Vagina (tissue), 2 donors: ENCODE data around the gene PRG3. TPM values are rescaled to one million over a fixed set of nuclear protein-coding genes. Genes with fewer than 3 reads are reported as not detected.

ENCODE experiments used
- DNase-seq, 2 donors: peaks; one replicate each; pipeline ENCODE4 v3.0.0-alpha.2; 2017; ENCODE audit errors: extremely low spot score in 2 of 2
- H3K27ac ChIP-seq: fragments of 200-600 bp; sonication (generic); one replicate; pipeline ENCODE4 v1.5.1; 2019
- H3K27me3 ChIP-seq: fragments of 200-600 bp; sonication (generic); one replicate; pipeline ENCODE4 v1.5.1; 2019
- H3K36me3 ChIP-seq, 2 donors: fragments of 200-600 bp; sonication (generic); one replicate each; pipeline ENCODE4 v1.5.1; 2017 to 2019
- H3K4me1 ChIP-seq: fragments of 200-600 bp; sonication (generic); one replicate; pipeline ENCODE4 v1.5.1; 2019
- H3K4me3 ChIP-seq, 2 donors: fragments of 200-600 bp; sonication (generic); 1 replicate in 1 of 2; 2 replicates in 1 of 2; pipeline ENCODE4 v1.5.1; 2016 to 2019
- H3K9me3 ChIP-seq: fragments of 200-600 bp; sonication (generic); one replicate; pipeline ENCODE4 v1.5.1; 2019
- POLR2A ChIP-seq, 2 donors: fragments of 450-650 bp; IDR thresholded peaks; one replicate each; pipeline ENCODE4 v1.6.1; 2017; ENCODE audit warnings: antibody characterized with exemption in 2 of 2, mild to moderate bottlenecking in 2 of 2, moderate library complexity in 2 of 2
- POLR2AphosphoS5 ChIP-seq, 2 donors: sonication (generic); formaldehyde crosslinking; IDR thresholded peaks; one replicate each; pipeline ENCODE4 v1.9.0; 2017; ENCODE audit warnings: antibody characterized with exemption in 2 of 2, mild to moderate bottlenecking in 2 of 2, low read depth in 1 of 2; ENCODE audit not compliant: insufficient read depth in 1 of 2
- intact Hi-C: fragments of 100-400 bp; cut with DNase I; formaldehyde crosslinking; loops from one replicate; pipeline ENCODE4 v1.15.1; 2023
- total RNA-seq: library from RNA; depleted of rRNA; stranded (reverse); fragments of >200 nt; gene quantifications from one replicate; pipeline ENCODE4 v1.2.3, GENCODE V29; 2016
- TF ChIP-seq, protein P1 (sequence below), 3 experiments: fragments of 450-650 bp in 2 of 3; fragments of 200-600 bp in 1 of 3; sonication (generic) in 1 of 3; IDR thresholded peaks; one replicate each; pipeline ENCODE4 v1.5.1; 2017 to 2019; ENCODE audit warnings: antibody characterized with exemption in 3 of 3, mild to moderate bottlenecking in 2 of 3, moderate library complexity in 2 of 3

The PRG3 gene
- total RNA-seq, 1 donor from 2014 or later, result not detected

DNA sequence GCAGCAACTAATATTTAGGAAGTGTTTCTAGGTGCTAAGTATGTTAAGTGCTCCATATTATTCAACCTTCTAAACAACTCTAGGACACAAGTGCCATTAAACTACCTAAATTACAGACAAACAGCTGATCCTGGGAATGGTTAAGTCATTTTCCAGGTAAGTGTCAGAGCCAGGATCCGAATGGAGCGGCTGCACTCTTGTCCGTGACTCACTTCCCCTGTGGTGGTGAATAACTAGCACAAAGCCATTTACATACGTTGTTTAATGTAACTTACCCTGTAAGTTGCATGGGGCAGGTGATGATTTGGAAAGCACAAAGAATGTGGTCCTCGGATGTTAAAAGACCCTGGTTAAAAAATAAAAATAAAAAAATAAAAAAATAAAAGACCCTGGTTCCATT is 18.3 kb upstream of the PRG3 start:
- H3K4me3 ChIP-seq, result no peak overlapping the region
- no peaks in the 10 kb centered on the region for H3K4me1 ChIP-seq
- H3K9me3 ChIP-seq, result no peaks in the 10 kb centered on the region
- H3K27me3 ChIP-seq, result no peaks in the 10 kb centered on the region
- H3K27ac ChIP-seq, result no peak overlapping the region
- DNase-seq, result no peak
- intact Hi-C loops, result no loop called here
- TF ChIP-seq, protein P1, sequence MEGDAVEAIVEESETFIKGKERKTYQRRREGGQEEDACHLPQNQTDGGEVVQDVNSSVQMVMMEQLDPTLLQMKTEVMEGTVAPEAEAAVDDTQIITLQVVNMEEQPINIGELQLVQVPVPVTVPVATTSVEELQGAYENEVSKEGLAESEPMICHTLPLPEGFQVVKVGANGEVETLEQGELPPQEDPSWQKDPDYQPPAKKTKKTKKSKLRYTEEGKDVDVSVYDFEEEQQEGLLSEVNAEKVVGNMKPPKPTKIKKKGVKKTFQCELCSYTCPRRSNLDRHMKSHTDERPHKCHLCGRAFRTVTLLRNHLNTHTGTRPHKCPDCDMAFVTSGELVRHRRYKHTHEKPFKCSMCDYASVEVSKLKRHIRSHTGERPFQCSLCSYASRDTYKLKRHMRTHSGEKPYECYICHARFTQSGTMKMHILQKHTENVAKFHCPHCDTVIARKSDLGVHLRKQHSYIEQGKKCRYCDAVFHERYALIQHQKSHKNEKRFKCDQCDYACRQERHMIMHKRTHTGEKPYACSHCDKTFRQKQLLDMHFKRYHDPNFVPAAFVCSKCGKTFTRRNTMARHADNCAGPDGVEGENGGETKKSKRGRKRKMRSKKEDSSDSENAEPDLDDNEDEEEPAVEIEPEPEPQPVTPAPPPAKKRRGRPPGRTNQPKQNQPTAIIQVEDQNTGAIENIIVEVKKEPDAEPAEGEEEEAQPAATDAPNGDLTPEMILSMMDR (IDR thresholded peaks at IDR 0.05), result no peak
- TF ChIP-seq POLR2AphosphoS5 (IDR thresholded peaks at IDR 0.05; ENCODE audit: insufficient read depth in 1 of 2, low read depth in 1 of 2) (no peak), POLR2A (IDR thresholded peaks at IDR 0.05) (no peak)
- H3K36me3 ChIP-seq, result no peaks in the 10 kb centered on the region

- H3K9me3 ChIP-seq, result no peaks in the 10 kb centered on the region
- H3K27me3 ChIP-seq, result no peaks in the 10 kb centered on the region
- no peak for DNase-seq
- no peak overlapping the region for H3K27ac ChIP-seq
- no peaks in the 10 kb centered on the region for H3K4me1 ChIP-seq
- no peaks in the 10 kb centered on the region for H3K36me3 ChIP-seq
- H3K4me3 ChIP-seq, result no peak overlapping the region
- TF ChIP-seq POLR2A (IDR thresholded peaks at IDR 0.05) (no peak), POLR2AphosphoS5 (IDR thresholded peaks at IDR 0.05; ENCODE audit: insufficient read depth in 1 of 2, low read depth in 1 of 2) (no peak)
- TF ChIP-seq, protein P1 (IDR thresholded peaks at IDR 0.05), result no peak
- intact Hi-C loops, result no loop called here
These were observed 16.5 kb upstream of the PRG3 start for GRCh38 chr11:57397394-57397990.

GRCh38 chr11:57396744-57397143 is 15.8 kb upstream of the PRG3 start:
- no peak for DNase-seq
- TF ChIP-seq, protein P1 (IDR thresholded peaks at IDR 0.05), result no peak
- no peak for TF ChIP-seq POLR2A (IDR thresholded peaks at IDR 0.05)
- TF ChIP-seq POLR2AphosphoS5 (IDR thresholded peaks at IDR 0.05; ENCODE audit: insufficient read depth in 1 of 2, low read depth in 1 of 2), result no peak
- no peak overlapping the region for H3K4me3 ChIP-seq
- no peaks in the 10 kb centered on the region for H3K36me3 ChIP-seq
- no peaks in the 10 kb centered on the region for H3K27me3 ChIP-seq
- no peak overlapping the region for H3K27ac ChIP-seq
- no peaks in the 10 kb centered on the region for H3K4me1 ChIP-seq
- no peaks in the 10 kb centered on the region for H3K9me3 ChIP-seq
- intact Hi-C loops, result no loop called here

- H3K36me3 ChIP-seq, result no peaks in the 10 kb centered on the region
- no peaks in the 10 kb centered on the region for H3K9me3 ChIP-seq
- no peaks in the 10 kb centered on the region for H3K4me1 ChIP-seq
- H3K4me3 ChIP-seq, result no peak overlapping the region
- DNase-seq, result no peak
- no peaks in the 10 kb centered on the region for H3K27me3 ChIP-seq
- no peak for TF ChIP-seq POLR2A (IDR thresholded peaks at IDR 0.05)
- no peak overlapping the region for H3K27ac ChIP-seq
- intact Hi-C loops, result no loop called here
These were observed 15.1 kb upstream of the PRG3 start for GRCh38 chr11:57395905-57396623.

GRCh38 chr11:57394203-57394965 is 13.4 kb upstream of the PRG3 start:
- Histone ChIP-seq H3K9me3 (no peaks in the 10 kb centered on the region), H3K27me3 (no peaks in the 10 kb centered on the region), H3K4me1 (no peaks in the 10 kb centered on the region), H3K36me3 (no peaks in the 10 kb centered on the region), H3K27ac (no peak overlapping the region), H3K4me3 (no peak overlapping the region)
- intact Hi-C loops, result no loop called here
- TF ChIP-seq POLR2A (IDR thresholded peaks at IDR 0.05) (no peak), POLR2AphosphoS5 (IDR thresholded peaks at IDR 0.05; ENCODE audit: insufficient read depth in 1 of 2, low read depth in 1 of 2) (no peak)
- TF ChIP-seq, protein P1 (IDR thresholded peaks at IDR 0.05), result no peak
- DNase-seq, result no peak
